Keratinocyte (primary cell): ENCODE measurements around the gene TARBP1. TPM values are rescaled to one million over a fixed set of nuclear protein-coding genes. Genes with fewer than 3 reads are reported as not detected.

Experiments
- DNase-seq: peaks from one replicate; pipeline ENCODE4 v3.0.0-alpha.2; 2011; ENCODE audit warnings: low read depth, missing footprints, low spot score
- FAIRE-seq: peaks from 2 replicates; lab custom pipeline; 2011; peaks lifted over from hg19 to GRCh38; lab: Jason Lieb, UNC
- H2AFZ ChIP-seq: 2 replicates; pipeline ENCODE4 v1.6.0; 2012; ENCODE audit warnings: low read length, control low read depth, inconsistent platforms; ENCODE audit not compliant: control insufficient read depth
- H3K27ac ChIP-seq: 2 replicates; pipeline ENCODE4 v1.5.1; 2011; ENCODE audit warnings: low read length; ENCODE audit not compliant: control insufficient read depth, insufficient read depth
- H3K27me3 ChIP-seq: 3 replicates; pipeline ENCODE4 v1.6.0; 2011; ENCODE audit warnings: low read length; ENCODE audit not compliant: control insufficient read depth, insufficient read depth; ENCODE audit errors: extremely low read depth
- H3K36me3 ChIP-seq, 2 experiments: 2 replicates in 1 of 2; 3 replicates in 1 of 2; pipeline ENCODE4 v1.5.1; 2011; ENCODE audit warnings: low read length in 2 of 2, mild to moderate bottlenecking in 1 of 2; ENCODE audit not compliant: control insufficient read depth in 2 of 2, insufficient read depth in 2 of 2; ENCODE audit errors: extremely low read depth in 1 of 2
- H3K4me1 ChIP-seq: 3 replicates; pipeline ENCODE4 v1.5.1; 2011; ENCODE audit warnings: low read length; ENCODE audit not compliant: control insufficient read depth, insufficient read depth; ENCODE audit errors: extremely low read depth
- H3K4me2 ChIP-seq: 3 replicates; pipeline ENCODE4 v1.6.0; 2011; ENCODE audit warnings: low read depth, low read length; ENCODE audit not compliant: control insufficient read depth, insufficient read depth; ENCODE audit errors: extremely low read depth
- H3K4me3 ChIP-seq, 3 experiments: fragments of 200-600 bp in 1 of 3; sonication (generic) in 1 of 3; 2 replicates in 2 of 3; 3 replicates in 1 of 3; pipeline ENCODE4 v1.5.1; 2011 to 2016; ENCODE audit warnings: low read length in 3 of 3, mild to moderate bottlenecking in 3 of 3, control low read depth in 2 of 3, inconsistent platforms in 1 of 3, low read depth in 1 of 3, mixed read lengths in 1 of 3, mixed run types in 1 of 3, moderate library complexity in 1 of 3; ENCODE audit not compliant: control insufficient read depth in 2 of 3, insufficient read depth in 2 of 3; ENCODE audit errors: extremely low read depth in 1 of 3
- H3K79me2 ChIP-seq: 2 replicates; pipeline ENCODE4 v1.6.0; 2012; ENCODE audit warnings: low read length; ENCODE audit not compliant: control insufficient read depth, insufficient read depth
- H3K9ac ChIP-seq: 3 replicates; pipeline ENCODE4 v1.6.0; 2011; ENCODE audit warnings: low read length; ENCODE audit not compliant: control insufficient read depth, insufficient read depth; ENCODE audit errors: extremely low read depth
- H3K9me1 ChIP-seq: 3 replicates; pipeline ENCODE4 v1.6.0; 2011; ENCODE audit warnings: low read length; ENCODE audit not compliant: control insufficient read depth, insufficient read depth; ENCODE audit errors: extremely low read depth
- H3K9me3 ChIP-seq: 2 replicates; pipeline ENCODE4 v1.5.1; 2012; ENCODE audit warnings: low read depth, low read length; ENCODE audit not compliant: control insufficient read depth
- H4K20me1 ChIP-seq: 3 replicates; pipeline ENCODE4 v1.6.0; 2011; ENCODE audit warnings: low read length; ENCODE audit not compliant: control insufficient read depth, insufficient read depth; ENCODE audit errors: extremely low read depth
- EZH2 ChIP-seq: IDR thresholded peaks from one replicate; pipeline ENCODE4 v1.6.1; 2012; ENCODE audit warnings: inconsistent platforms, mild to moderate bottlenecking, low read length, moderate library complexity
- dilution Hi-C: fragments of 300-500 bp; cut with MboI; formaldehyde crosslinking; loops from one replicate; pipeline ENCODE4 v1.7.0; 2020; ENCODE audit warnings: low sequenced_read_pairs; ENCODE audit not compliant: extremely low pct_ligation_motif_present
- polyA plus RNA-seq, 5 experiments: library from polyadenylated mRNA; depleted of rRNA in 3 of 5; stranded (reverse) in 3 of 5; stranded (forward) in 1 of 5; unstranded in 1 of 5; fragments of >200 nt; gene quantifications; 1 replicate in 1 of 5; 2 replicates in 3 of 5; 3 replicates in 1 of 5; pipeline versions ENCODE4 v1.2.1 to v1.2.3, GENCODE V29; 2011 to 2012; ENCODE audit warnings: missing spikeins in 2 of 5, low read depth in 1 of 5, low replicate concordance in 1 of 5
- TF ChIP-seq, protein P1 (sequence below), 3 experiments: IDR thresholded peaks in 1 of 3; conservative IDR thresholded peaks in 1 of 3; optimal IDR thresholded peaks in 1 of 3; 2 replicates in 2 of 3; 3 replicates in 1 of 3; pipeline versions ENCODE3 to v1.5.1; 2011; ENCODE audit warnings: low read length in 3 of 3, mild to moderate bottlenecking in 3 of 3, moderate library complexity in 2 of 3, control low read depth in 1 of 3, inconsistent platforms in 1 of 3; ENCODE audit not compliant: insufficient read depth in 2 of 3; ENCODE audit errors: extremely low read depth in 1 of 3

The TARBP1 gene
- polyA plus RNA-seq, 1 donor (not counting 4 experiments of a cell fraction or from before 2014, with no cell fraction given) = 28.7 TPM

DNA sequence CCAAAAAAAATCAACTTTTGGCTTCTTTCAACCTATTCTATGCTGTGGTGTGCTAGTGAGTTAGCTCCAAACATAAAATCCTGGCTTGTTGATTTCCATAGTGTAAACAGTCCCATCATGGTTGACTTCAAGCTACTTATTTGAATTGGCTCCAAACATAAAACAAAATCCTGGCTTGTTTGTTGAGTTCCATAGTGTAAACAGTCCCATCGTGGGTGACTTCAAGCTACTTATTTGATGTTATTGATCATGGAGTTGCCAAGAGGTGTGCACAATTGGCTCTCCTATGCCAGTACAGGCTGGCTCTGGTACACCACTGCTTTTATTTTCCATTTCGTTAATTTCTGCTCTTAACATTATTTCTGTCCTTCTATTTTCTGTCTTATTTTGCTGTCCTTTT is 107.6 kb downstream of the TARBP1 start:
- DNase-seq (no peak), FAIRE-seq (no peak)
- H3K4me1 ChIP-seq = peaks cover 30% of the 10 kb centered on the region
- dilution Hi-C loops = no loop called here
- H3K9ac ChIP-seq = no peak overlapping the region
- H2AFZ ChIP-seq = no peak overlapping the region
- no peak overlapping the region for H3K27ac ChIP-seq
- TF ChIP-seq, protein P1, sequence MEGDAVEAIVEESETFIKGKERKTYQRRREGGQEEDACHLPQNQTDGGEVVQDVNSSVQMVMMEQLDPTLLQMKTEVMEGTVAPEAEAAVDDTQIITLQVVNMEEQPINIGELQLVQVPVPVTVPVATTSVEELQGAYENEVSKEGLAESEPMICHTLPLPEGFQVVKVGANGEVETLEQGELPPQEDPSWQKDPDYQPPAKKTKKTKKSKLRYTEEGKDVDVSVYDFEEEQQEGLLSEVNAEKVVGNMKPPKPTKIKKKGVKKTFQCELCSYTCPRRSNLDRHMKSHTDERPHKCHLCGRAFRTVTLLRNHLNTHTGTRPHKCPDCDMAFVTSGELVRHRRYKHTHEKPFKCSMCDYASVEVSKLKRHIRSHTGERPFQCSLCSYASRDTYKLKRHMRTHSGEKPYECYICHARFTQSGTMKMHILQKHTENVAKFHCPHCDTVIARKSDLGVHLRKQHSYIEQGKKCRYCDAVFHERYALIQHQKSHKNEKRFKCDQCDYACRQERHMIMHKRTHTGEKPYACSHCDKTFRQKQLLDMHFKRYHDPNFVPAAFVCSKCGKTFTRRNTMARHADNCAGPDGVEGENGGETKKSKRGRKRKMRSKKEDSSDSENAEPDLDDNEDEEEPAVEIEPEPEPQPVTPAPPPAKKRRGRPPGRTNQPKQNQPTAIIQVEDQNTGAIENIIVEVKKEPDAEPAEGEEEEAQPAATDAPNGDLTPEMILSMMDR (optimal IDR thresholded peaks at IDR 0.05 in 1 of 3, IDR thresholded peaks at IDR 0.05 in 1 of 3, conservative IDR thresholded peaks at IDR 0.05 in 1 of 3; ENCODE audit: extremely low read depth in 1 of 3, insufficient read depth in 2 of 3, low read length in 3 of 3) = no peak
- no peak for TF ChIP-seq EZH2
- H3K9me3 ChIP-seq = no peaks in the 10 kb centered on the region
- no peaks in the 10 kb centered on the region for H4K20me1 ChIP-seq
- H3K79me2 ChIP-seq = peaks cover 25% of the 10 kb centered on the region
- no peak overlapping the region for H3K4me2 ChIP-seq
- no peaks in the 10 kb centered on the region for H3K9me1 ChIP-seq
- H3K4me3 ChIP-seq = no peak overlapping the region
- no peaks in the 10 kb centered on the region for H3K27me3 ChIP-seq
- H3K36me3 ChIP-seq = peaks cover 8 to 9% of the 10 kb centered on the region in 2 experiments

DNA sequence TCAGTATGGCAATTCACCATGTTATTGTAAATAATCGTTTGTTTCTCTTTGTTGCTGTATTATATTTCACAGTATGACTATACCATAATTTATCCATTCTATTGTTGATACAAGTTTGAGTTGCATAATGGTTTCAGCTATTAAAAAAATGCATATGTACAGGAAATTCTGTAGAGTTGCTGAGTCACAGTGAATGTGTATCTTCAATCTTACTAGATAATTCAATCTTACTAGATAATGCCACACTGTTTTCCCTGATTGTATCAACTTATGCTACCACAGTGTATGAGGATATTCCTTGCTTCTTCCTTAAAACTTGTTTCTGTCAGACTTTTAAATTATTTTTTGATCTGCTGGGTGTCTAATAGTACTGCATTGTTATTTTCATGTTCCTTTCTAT is 109.2 kb downstream of the TARBP1 start:
- peaks cover 30% of the 10 kb centered on the region for H3K4me1 ChIP-seq
- peak overlapping the region in 1 of 3 experiments; percentile 15 for H3K4me3 ChIP-seq
- peak overlapping the region; percentile 84 for H3K27ac ChIP-seq
- H2AFZ ChIP-seq = peak overlapping the region; percentile 32
- peak overlapping the region; percentile 43 for H3K9ac ChIP-seq
- peaks cover 18% of the 10 kb centered on the region for H3K79me2 ChIP-seq
- H3K4me2 ChIP-seq = peak overlapping the region; percentile 15
- H3K27me3 ChIP-seq = no peaks in the 10 kb centered on the region
- no peaks in the 10 kb centered on the region for H3K9me1 ChIP-seq
- H4K20me1 ChIP-seq = no peaks in the 10 kb centered on the region
- dilution Hi-C loops = no loop called here
- H3K9me3 ChIP-seq = no peaks in the 10 kb centered on the region
- FAIRE-seq (no peak), DNase-seq (no peak)
- TF ChIP-seq, protein P1 (optimal IDR thresholded peaks at IDR 0.05 in 1 of 3, IDR thresholded peaks at IDR 0.05 in 1 of 3, conservative IDR thresholded peaks at IDR 0.05 in 1 of 3; ENCODE audit: extremely low read depth in 1 of 3, insufficient read depth in 2 of 3, low read length in 3 of 3) = no peak
- no peak for TF ChIP-seq EZH2
- H3K36me3 ChIP-seq = peaks cover 0 to under 1% of the 10 kb centered on the region in 2 experiments
